Measurements from ENCODE around the gene ELP5. TPM values are rescaled to one million over a fixed set of nuclear protein-coding genes. Genes with fewer than 3 reads are reported as not detected.

Gene ELP5
- total and polyA plus RNA-seq, 10 of the 15 experiments (the other 5 are each of a cell fraction or from before 2014, with no cell fraction given) = 41.1 to 109 (median 77.5) TPM

- TF ChIP-seq ZBTB4 (CRISPR knock-in tag; IDR thresholded peaks at IDR 0.05) = no peak
- TF ChIP-seq REST (IDR thresholded peaks at IDR 0.05; ENCODE audit: low read depth, low read length) = no peak
- no peak for TF ChIP-seq IRF5 (IDR thresholded peaks at IDR 0.05; ENCODE audit: borderline replicate concordance)
- TF ChIP-seq YY1 (IDR thresholded peaks at IDR 0.05; ENCODE audit: low read depth, low read length) = peak; percentile 6; the same call in 1 of the 2 replicates
- TF ChIP-seq CREM (IDR thresholded peaks at IDR 0.05; ENCODE audit: low read depth) = peak; percentile 30; the same call in 1 of the 2 replicates
- TF ChIP-seq TARDBP (IDR thresholded peaks at IDR 0.05; ENCODE audit: borderline replicate concordance) = peak; percentile 91
- no peak for TF ChIP-seq BCLAF1 (IDR thresholded peaks at IDR 0.05)
These were observed 36.8 kb upstream of the ELP5 start (continued) for GRCh38 chr17:7215136-7215638.
